HG03066 (cell line): Measurements from ENCODE around the gene ATP2B3.

Experiments used
- ATAC-seq: cut with Tn5 transposase; IDR thresholded peaks from one replicate; pipeline ENCODE4 v1.9.1; 2021; ENCODE audit warnings: low read depth; ENCODE audit not compliant: unreplicated experiment

ATP2B3 gene

DNA sequence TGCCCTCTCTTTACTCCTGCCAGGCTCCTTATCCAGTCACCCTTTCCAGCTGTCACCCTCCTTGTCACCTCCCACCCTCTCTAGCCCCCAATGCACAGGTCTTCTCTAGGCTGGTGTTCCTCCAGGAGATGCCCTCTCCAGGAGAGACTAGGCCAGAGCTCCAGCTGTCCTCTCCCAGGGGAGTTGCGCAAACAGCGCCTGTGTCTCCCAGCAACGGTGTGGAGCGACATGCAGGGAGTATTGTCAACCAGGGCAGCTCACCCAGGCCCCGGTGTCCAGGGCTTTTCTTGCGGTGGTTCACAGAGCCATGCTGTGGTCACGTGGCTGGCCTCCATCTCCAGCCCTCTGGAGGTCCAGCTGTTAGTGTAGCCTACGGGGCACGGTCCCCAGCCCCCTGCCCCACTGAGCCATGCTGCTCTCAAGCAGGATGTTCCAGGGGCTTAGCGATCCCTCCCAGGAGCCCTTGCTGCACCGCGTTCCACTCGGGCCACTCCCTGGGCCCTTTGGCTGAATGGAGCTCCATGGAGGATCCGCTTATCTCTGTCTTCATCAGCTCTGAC, 46.7 kb downstream of the ATP2B3 start:
- ATAC-seq, result no peak

DNA sequence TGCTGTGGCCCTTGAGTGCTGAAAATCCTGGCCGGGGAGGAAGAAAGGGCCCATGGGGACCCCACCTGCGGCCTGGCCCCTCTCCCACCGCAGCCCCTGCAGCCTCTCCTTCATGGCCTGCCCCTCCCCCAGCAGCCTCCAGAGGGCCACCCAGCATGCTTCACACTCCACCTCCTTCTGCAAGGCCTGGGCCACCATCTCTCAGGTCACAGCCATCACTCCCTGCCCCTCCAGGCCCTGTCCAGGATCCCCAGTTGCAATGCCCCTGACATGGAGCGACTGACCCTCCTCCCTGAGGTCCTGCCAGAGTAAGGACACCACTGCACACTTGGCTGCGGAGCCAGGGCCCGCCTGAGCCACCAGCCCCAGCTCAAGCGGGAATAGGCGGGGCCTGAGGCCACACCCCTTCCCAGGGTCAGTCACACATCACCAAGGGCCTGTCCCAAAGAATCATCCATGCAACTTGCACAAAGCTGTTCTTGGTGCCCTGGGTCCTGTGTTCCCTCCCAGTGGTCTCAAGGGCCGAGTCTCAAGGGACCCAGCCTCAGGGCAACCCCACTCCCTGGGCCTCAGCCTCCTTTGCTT, 48.6 kb downstream of the ATP2B3 start:
- no peak for ATAC-seq

DNA sequence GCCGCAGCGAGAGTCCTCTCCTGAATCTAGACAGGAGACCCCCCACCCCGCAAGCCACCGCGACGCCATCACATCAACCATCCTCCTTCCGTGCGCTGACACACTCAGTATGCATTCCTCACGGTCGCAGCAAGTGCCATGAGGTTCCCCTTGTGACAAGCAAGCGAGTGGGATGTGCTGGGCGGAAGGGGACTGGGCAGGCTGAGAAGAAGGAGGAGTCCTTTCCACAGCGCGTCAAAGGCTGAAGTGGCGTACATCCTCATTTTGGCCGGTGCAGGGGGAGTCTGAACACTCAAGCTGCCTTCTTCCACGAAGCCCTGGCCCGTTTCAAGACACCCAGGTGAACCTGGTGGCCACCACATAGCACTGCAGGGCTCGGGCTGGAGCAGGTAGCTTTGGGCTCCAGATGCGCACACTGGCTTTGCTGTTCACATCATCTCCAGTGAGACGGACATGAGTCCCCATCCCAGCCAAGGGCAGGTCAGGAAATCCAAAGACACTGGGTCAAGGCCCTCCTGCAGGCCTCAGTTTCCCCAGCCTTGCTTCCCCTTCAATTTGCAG, 51.1 kb downstream of the ATP2B3 start:
- ATAC-seq, result no peak

DNA sequence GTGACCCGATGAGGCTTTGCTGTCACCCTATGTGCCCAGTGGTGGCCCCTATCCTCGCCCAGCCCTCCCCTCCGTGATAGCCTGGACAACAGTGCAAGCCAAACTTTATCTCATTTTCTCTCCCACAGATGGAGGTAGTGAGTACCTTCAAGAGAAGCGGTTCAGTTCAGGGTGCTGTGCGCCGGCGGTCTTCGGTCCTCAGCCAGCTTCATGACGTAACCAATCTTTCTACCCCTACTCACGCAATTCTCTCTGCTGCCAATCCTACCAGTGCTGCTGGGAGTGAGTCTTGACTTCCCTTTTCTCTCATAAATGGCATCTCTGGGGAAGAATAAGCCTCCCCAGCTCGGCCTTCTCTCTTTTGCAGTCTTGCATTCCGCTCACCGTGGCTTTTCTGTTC, 52.0 kb downstream of the ATP2B3 start:
- ATAC-seq, result no peak

DNA sequence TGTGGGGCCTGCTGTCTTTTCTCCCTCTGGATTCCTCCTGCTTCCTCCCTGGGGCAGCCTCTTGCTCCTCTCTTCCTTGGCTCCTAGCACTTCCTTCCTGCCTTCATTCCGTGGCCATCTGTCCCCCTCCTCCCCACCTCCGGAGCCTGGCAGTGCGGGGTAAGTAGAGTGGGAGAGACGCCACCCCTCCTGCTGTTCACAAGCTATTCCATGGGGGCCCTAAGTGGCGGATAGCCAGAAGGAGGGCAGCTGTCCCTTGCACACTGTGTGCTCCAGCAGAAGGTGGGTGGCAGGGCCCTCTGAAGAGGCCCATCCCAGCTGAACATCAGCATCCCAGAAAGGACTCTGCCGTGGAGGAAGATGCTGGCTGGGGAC, 54.1 kb downstream of the ATP2B3 start:
- no peak for ATAC-seq

GRCh38 chrX:153572601-153573000, 55.2 kb downstream of the ATP2B3 start:
- ATAC-seq, result no peak

- no peak for ATAC-seq
Observed at GRCh38 chrX:153573984-153574383, 56.5 kb downstream of the ATP2B3 start.

GRCh38 chrX:153576239-153576870, 58.9 kb downstream of the ATP2B3 start:
- no peak for ATAC-seq

GRCh38 chrX:153576961-153577360, 59.5 kb downstream of the ATP2B3 start:
- ATAC-seq, result no peak

- no peak for ATAC-seq
Observed at GRCh38 chrX:153578200-153578835, 60.9 kb downstream of the ATP2B3 start.

DNA sequence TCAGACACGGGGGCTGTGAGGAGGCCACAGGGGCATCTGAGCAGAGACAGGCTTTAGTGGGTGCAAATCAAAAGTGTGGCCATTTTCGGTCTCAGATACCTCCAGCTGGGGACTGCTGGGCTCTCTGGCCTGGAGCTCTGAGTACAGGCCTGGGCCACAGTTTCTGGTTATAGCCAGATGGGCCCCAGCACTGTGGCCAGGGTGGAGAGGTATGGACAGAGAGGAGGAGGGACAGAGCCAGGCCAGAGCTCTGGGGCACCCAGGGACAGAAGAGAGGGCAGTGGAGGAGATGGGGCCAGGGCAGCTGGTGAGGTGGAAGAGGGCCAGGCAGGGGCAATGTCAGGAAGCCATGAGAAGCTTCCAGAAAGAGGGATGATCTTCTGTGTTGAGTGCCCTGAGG, 61.4 kb downstream of the ATP2B3 start:
- ATAC-seq, result no peak

DNA sequence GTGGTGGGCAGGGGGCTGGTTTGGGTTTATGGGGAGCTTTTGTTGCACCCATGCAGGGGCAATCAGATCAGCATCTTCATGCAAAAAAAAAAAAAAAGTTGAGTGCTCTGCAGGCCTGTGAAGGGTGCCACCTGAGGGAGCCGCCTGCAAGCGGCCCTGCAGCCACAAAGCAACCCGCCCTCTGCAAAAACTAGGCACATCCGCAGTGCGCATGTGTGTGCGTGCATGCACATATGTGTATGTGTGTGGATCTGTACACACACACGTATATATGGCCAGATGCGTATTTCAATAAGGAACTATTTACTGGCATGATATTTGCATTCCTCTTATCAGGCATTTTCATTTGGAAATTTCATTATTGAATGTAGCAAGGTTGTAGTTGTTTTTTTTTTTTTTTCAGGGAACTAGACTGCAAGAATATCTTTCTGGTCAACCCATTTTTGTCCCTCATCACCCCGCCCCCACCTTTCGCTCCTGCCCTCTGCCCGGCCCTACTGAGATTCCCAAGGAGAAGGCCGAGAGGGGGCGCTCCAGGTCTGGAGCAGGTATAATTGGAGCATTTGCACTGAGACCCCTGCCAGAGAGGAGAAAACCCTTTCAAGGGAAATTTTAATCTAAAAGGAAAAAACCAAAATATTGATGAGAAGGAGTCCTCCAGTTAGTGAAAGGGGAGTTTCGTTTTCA, 63.4 kb downstream of the ATP2B3 start:
- no peak for ATAC-seq

GRCh38 chrX:153582896-153583295, 65.5 kb downstream of the ATP2B3 start:
- peak; percentile 99 for ATAC-seq

GRCh38 chrX:153583433-153583832, 66.0 kb downstream of the ATP2B3 start:
- ATAC-seq, result no peak

- no peak for ATAC-seq
Observed at GRCh38 chrX:153585827-153586226, 68.4 kb downstream of the ATP2B3 start.

DNA sequence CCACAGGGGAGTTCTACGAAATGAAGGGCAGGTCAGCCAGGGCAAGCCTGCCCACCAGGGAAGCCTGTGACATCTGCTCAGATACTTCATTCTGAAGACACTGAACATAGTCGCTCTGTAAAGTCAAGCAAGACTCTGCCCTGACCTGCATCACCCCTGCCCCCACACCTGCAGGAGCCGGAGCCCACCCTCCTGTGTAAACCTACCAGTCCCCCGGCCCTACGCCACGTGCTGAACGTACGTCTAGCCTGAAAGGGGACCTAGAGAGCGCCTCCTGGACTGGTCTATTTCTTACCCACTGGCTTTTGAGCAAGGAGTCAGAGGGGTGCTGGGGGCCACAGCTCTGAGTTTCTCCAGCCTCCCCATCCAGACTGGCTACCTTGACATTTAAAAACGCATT, 69.9 kb downstream of the ATP2B3 start:
- ATAC-seq, result no peak

GRCh38 chrX:153588021-153588781, 70.8 kb downstream of the ATP2B3 start:
- ATAC-seq, result no peak

DNA sequence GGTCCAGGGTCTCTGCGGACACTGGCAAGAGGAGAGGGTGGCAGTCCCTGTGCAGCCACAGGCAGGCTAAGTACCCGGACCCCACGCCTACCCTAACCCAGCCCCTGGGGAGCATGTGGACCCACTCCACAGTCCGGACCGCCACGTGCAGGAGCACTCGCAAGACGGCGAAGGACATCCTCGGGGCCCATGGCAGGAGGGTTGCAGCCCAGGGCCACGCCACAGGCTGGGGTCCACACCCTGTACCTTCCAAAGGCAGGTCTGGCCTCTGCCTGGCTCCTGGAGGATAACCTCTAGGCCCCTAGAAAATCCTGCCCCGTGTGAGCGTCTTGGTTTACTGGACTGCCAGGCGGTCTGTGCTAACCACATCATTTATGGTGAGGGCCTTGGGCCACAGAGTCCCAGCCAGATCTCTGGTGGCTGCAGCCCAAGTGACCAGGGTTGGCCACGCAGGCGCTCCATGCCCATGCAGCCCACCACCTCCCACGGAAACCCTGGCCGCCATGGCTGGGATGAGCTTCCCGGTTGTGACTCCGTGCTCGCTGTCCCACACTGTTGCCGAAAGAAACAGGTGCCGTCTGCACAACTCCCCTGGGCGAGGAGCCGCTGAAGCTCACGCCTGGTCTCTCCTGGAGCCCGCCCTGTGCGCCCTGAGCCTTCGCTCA, 71.5 kb downstream of the ATP2B3 start:
- ATAC-seq, result no peak

DNA sequence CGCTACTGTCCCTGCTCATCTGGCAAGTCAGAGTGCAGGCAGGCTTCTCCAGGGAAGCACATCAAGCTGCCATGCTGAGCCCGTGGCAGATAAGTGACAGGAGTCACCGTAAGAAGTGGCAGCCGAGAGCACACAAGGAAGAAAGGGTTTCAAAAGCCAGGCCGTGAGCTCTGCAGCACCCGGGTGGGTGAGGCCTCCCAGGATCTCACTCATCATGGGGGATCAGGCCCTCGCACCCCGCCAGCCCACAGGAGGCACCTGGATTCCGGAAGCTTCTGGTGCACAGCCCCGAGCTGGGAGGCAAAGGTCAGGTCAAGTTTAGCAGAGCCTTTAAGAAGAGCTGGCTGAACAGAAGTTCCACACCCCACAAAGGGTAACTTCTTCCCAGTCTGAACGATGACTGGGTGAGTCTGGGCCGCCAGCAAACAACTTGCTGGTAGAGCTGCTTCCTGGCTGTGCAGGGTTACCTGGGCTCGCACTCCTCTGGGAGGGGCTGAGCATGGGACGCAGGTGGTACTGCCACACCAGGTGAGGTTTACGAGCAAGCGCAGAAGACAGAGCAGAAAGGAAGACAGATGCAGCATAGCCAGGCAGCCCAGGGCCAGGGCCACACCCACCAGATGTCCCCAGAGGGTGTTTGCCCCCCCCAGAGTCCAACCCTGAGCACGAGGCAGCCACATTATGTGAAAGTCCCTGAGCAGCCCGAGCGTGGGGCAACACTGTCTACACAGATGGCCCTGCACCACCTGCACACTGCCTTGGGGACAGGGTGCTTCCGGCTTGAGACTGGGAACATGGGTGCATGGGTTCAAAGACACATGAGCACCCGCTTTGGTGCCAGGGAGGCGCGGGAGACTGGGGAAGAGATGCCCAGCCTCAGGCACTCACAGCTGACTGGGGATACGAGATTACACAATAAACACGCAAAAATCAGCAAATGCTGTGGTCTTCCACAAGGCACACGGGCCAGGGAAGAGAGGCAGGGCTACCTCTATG, 73.8 kb downstream of the ATP2B3 start:
- ATAC-seq, result no peak
